HG02610 (cell line): ENCODE measurements around the gene GPR39.
"Not testable (repeated sequence)": the region's sequence is repeated elsewhere in the genome, so short reads cannot be mapped to it uniquely, and the experiment has no call there.

Experiments
- ATAC-seq: cut with Tn5 transposase; IDR thresholded peaks from one replicate; pipeline ENCODE4 v1.9.1; 2021; ENCODE audit warnings: mild to moderate bottlenecking, moderate library complexity; ENCODE audit not compliant: unreplicated experiment

GPR39 gene

DNA sequence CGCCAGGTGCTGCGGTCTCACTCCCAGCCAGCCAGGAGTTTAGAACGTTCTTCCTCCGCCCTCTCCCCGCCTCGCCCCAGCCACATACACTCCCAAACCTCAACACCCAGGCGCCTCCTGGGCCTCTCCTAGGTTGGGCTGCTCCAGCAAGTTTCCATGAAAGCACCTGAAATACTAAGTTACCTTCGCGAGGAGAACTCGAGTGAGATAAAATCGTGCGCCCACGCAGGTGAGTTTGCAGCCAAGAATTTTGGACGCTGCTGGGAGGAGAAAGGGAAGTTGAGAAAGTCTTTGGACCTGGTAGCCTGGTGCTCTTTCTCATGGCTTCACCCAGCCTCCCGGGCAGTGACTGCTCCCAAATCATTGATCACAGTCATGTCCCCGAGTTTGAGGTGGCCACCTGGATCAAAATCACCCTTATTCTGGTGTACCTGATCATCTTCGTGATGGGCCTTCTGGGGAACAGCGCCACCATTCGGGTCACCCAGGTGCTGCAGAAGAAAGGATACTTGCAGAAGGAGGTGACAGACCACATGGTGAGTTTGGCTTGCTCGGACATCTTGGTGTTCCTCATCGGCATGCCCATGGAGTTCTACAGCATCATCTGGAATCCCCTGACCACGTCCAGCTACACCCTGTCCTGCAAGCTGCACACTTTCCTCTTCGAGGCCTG is at the start of gene GPR39:
TSS of gene GPR39 (plus strand) at position 83 of the 673 bp plus-strand sequence.
- no peak for ATAC-seq

- no peak for ATAC-seq
Measured at GRCh38 chr2:132368191-132368590, 48.4 kb upstream of the GPR39 start.

DNA sequence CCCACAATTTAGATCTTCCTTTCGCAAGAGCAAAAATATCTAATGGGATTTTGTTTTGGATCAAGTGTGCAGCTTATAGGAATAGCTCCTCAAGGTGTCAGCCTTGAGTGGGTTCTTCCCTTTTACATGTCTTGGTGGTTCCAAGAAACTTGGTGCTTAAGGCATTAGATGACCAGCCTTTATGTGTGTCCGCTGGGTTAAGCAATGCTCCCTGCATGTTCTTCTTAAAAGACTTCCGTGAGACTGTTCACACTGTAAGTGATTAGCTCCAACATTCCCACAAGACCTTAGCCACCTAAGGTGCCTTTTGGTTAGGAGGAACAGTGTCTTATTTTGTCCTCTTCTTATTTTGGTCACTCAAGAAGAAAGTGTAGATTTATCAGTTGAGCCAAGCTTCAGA is 44.3 kb upstream of the GPR39 start:
- ATAC-seq, result no peak

GRCh38 chr2:132373391-132374135 is 43.0 kb upstream of the GPR39 start:
- ATAC-seq, result no peak

- ATAC-seq, result no peak
Measured at GRCh38 chr2:132374151-132374550, 42.5 kb upstream of the GPR39 start.

- ATAC-seq, result no peak
Measured at GRCh38 chr2:132374551-132374950, 42.1 kb upstream of the GPR39 start.

DNA sequence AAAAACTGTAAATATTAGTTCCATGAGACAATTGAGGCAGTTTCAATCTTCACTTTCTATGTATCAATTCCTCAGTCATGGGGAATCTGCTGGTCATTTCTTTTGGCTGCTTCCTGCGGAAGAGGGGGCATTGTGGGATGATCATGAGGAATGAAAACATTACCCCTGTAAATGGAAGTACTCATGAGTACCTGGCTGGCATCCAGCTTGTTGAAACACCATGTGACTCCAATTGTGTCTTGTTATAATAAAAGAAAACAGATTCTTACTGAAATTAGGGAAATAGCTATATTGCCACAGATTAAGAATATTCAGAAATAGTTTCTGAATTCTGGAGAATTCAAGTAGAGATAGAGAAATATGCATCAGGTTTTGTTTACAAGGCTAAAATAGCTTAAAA is 41.6 kb upstream of the GPR39 start:
- no peak for ATAC-seq

- no peak for ATAC-seq
Measured at GRCh38 chr2:132381376-132381775, 35.2 kb upstream of the GPR39 start.

DNA sequence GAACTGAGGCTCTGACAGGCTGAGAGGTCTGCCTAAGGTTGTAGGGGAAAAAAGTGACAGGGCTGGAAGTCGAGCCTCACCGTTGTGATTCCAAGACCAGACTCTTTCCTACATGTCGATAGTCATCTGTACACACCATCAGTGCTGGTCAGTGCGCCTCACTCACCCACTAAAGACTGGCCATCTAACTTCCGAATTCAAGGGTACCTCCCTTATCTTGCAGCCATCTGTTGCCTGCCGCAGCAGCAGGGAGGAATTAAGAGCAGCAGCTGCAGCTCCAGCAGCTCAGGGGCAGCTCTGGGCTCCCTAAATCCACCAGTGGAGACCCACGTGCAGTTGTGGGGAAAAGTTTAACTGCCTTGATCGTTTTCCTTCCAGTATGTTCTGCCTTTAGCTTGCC is 32.6 kb upstream of the GPR39 start:
- ATAC-seq, result no peak

- ATAC-seq, result no peak
Measured at GRCh38 chr2:132384491-132385151, 32.0 kb upstream of the GPR39 start.

DNA sequence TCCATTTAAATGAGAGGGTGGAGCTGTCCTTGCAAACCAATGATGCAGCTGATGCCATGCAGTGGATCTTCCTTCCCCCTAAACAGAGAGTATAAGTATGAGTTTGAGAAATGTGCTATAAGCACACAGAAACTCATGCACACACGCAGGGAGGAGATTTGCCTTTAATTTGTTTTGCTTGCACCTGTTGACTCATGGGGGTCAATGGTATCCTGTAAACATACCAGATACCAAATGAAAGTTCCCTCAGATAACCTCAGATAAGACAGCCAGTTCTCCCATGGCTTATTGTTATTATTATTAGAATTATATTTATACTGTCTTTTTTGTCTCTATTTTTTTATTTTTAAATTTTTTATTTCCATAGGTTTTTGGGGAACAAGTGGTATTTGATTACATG is 29.5 kb upstream of the GPR39 start:
- ATAC-seq, result no peak

DNA sequence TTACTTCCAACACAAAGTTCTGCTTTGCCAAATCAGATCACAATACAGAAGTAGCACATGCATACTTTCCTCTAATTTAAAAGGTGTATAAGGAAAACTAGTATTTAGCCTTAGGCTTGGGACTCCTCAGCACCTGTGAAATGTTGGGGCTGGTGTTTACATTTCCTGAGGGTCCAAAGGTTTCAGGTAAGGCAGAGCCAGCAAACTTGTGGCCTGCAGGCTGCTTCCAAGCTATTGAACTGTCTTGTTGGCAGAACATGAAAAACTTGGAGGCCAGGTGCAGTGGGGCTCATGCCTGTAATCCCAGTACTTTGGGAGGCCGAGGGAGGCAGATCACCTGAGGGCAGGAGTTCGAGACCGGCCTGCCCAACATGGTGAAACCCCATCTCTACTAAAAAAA is 26.5 kb upstream of the GPR39 start:
- ATAC-seq, result no peak

DNA sequence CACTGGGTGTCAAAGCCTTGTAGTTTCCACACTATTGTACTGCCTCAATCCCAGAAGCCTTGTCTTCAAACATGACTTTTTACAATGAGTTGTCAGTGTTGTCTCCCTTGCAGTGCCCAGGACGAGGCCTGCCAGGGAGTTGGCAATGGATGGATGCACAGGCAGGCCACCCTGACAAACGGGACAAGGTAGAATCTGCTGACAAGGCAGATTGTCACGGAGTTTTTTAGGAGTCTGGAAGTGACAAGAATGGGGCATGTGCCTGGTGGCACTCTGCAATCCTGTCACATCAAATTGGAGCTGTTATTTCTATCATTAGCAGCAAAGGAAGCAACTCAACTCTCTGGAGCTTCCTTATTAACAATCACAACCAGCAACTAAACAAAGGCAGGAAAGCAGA is 25.2 kb upstream of the GPR39 start:
- no peak for ATAC-seq

DNA sequence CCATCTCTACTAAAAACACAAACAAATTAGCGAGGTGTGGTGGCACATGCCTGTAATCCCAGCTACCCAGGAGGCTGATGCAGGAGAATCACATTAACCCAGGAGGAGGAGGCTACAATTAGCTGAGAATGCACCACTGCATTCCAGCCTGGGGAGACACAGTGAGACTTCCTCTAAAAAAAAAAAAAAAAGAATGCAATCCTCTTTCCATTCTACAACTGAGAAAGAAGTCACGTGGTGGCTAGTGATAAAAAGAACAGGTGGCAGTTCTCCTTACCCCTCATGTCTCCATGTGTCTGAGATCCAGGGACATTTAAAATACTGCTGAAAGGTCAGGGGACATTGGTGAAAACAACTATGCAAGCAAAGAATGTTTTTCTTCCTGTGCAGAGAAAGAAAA is 24.4 kb upstream of the GPR39 start:
- ATAC-seq, result no peak

DNA sequence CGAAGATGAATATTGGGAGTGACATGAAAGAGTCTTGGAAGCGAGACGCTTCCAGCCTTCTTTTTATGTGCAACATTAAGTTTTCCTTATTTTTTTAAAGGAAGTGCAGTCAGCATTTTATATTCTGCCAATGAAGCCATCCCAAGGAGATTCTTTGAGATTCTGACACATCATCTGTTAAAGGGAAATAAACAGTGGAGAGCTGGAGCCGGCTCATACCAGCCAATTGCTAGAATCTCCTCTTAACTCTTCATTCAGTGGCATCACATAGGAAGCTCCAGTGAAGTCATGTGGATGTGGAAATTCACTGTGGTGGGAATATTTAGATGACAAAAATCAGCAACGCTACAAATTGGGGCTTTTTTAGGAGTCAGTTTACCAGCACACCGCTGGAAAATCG is 23.7 kb upstream of the GPR39 start:
- ATAC-seq, result no peak

GRCh38 chr2:132397042-132397441 is 19.6 kb upstream of the GPR39 start:
- not testable (repeated sequence) for ATAC-seq

GRCh38 chr2:132400169-132400900 is 16.3 kb upstream of the GPR39 start:
- ATAC-seq, result no peak

- ATAC-seq, result no peak
Measured at GRCh38 chr2:132400901-132401240, 15.7 kb upstream of the GPR39 start.

DNA sequence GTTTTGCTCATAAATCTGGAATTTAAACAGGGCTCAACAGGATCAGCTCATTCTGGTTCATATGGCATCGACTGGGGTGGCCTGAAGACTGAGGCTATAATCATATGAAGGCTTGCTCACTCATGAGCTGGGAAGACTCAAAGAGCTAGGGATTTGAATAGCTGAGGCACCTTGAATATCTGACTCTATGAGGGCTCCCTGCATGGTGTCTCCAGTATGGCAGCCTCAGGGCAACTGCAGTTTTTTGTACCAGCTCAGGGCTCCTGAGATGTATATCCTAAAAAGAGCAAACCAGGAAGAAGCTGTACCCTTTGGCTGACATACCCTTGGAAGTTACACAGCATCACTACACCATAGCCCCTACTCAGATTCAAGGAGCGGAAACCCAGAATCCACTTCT is 15.3 kb upstream of the GPR39 start:
- ATAC-seq, result no peak

- no peak for ATAC-seq
Measured at GRCh38 chr2:132403146-132403545, 13.5 kb upstream of the GPR39 start.

DNA sequence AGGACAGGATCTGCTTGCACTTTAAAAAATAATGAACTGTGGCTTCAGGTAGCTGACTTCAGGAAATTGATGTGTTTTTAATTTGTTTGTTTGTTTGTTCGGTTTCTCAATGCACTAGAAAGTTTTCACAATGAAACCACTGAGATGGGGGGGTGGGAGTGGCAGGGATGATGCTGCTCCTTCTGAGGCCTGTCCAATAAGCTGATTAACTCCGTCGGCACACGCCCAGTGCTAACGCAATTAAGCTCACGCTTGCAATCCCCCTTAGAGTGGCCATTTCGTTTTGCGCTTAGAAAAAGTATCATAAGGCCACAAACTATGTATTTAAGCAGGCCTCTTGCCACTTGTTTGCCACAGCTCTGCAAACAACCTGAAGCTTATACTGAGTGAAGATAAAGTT is 12.5 kb upstream of the GPR39 start:
- ATAC-seq, result no peak

DNA sequence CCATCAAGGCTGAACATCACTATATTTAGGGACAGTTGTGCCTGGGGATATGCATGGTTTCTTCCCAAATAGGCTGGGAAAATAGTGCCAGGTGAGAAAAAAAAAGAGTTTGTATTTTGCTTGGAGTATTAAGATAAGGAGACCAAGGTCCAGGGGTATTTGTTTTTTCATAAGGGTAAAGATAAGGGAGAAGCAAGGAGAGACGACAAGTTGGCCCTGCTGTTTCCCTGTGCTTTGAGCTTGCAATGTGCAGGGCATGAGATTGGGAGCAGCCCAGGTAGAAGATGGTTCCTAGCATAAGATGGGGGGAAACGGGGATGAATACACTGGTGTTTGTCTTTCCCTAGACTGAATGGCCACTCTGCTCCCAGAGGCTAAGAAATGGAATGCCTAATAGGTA is 8.8 kb upstream of the GPR39 start:
- no peak for ATAC-seq
